Coronary artery (tissue), 2 donors: ENCODE data around the gene KLF12.

Experiments used
- DNase-seq: peaks from one replicate; pipeline ENCODE4 v3.0.0-alpha.2; 2017; ENCODE audit warnings: low spot score
- H3K27ac ChIP-seq, 2 donors: fragments of 200-600 bp; sonication (generic); one replicate each; pipeline ENCODE4 v1.5.1; 2016 to 2019
- H3K4me3 ChIP-seq: fragments of 200-600 bp; sonication (generic); 2 replicates; pipeline ENCODE4 v1.5.1; 2016; ENCODE audit warnings: mild to moderate bottlenecking, moderate library complexity
- TF ChIP-seq, protein P1 (sequence below): fragments of 200-600 bp; sonication (generic); IDR thresholded peaks from one replicate; pipeline ENCODE4 v1.5.1; 2019; ENCODE audit warnings: antibody characterized with exemption

Gene KLF12

DNA sequence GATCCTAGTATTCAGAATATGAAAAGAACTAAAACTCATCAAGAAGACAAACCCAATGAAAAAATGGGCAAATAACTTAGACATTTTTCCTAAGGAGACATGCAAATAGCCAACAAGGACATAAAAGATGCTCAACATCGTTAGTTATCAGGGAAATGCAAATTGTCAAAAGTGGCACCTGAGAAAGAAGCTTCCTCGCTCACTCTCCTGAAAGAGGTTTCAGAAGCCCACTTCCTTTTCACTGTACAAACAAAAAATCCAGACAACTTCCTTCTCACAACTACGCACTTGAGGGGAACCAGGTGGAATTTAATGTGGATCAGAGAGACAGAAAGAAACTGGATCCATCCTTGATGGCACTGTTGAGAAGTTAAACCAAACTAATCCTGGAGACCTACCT is 41.5 kb downstream of the KLF12 start:
- no peak for DNase-seq
- TF ChIP-seq, protein P1, sequence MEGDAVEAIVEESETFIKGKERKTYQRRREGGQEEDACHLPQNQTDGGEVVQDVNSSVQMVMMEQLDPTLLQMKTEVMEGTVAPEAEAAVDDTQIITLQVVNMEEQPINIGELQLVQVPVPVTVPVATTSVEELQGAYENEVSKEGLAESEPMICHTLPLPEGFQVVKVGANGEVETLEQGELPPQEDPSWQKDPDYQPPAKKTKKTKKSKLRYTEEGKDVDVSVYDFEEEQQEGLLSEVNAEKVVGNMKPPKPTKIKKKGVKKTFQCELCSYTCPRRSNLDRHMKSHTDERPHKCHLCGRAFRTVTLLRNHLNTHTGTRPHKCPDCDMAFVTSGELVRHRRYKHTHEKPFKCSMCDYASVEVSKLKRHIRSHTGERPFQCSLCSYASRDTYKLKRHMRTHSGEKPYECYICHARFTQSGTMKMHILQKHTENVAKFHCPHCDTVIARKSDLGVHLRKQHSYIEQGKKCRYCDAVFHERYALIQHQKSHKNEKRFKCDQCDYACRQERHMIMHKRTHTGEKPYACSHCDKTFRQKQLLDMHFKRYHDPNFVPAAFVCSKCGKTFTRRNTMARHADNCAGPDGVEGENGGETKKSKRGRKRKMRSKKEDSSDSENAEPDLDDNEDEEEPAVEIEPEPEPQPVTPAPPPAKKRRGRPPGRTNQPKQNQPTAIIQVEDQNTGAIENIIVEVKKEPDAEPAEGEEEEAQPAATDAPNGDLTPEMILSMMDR, result no peak
- Histone ChIP-seq H3K27ac (no peak overlapping the region), H3K4me3 (no peak overlapping the region)

DNA sequence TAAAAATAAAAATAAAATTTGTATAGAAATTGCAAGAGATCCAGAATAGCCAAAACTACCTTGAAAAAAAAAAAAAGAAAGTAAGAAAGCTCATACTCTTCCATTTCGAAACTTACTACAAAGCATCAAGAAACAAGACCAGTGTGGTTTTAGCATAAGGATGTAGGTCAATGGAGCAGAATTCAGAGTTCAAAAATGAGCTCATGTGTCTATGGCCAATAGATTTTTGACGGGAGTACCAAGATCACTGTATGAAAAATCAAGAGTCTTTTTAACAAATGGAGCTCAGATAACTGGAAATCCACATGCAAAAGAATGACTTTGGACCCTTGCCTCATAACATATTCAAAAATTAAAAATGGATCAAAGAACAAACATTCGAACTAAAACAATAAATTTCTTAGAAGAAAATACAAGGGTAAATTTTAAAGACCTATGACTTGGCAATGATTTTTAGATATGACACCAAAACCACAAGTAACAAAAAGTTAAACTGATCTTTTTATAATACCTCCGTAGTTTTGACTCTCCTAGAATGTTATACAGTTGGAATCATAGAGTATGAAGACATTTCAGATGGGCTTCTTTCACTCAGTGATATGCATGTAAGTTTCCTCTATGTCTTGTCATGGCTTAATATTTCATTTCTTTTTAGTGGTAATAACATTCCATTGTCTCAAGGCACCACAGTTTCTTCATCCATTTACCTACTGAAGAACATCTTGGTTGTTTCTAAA is 43.2 kb downstream of the KLF12 start:
- Histone ChIP-seq H3K4me3 (no peak overlapping the region), H3K27ac (no peak overlapping the region)
- no peak for DNase-seq
- TF ChIP-seq, protein P1, result no peak

DNA sequence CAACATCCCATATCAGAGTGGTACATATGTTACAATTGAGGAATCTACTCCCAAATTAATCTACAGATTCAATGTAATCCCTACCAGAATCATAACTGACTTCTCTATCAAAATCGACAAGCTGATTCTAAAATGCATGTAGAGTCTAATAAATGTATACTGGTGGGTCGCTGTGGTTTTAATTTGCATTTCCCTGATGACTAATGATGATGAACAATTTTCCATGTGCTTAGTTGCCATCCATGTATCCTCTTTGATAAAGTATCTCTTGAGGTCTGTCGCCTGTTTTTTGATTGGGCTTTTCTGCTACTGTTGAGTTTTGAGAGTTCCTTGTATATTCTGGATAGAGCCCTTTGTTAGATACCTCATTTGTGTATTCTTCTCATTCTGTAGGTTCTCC is 43.8 kb downstream of the KLF12 start:
- no peak overlapping the region for H3K4me3 ChIP-seq
- TF ChIP-seq, protein P1, result no peak
- no peak for DNase-seq
- no peak overlapping the region for H3K27ac ChIP-seq

DNA sequence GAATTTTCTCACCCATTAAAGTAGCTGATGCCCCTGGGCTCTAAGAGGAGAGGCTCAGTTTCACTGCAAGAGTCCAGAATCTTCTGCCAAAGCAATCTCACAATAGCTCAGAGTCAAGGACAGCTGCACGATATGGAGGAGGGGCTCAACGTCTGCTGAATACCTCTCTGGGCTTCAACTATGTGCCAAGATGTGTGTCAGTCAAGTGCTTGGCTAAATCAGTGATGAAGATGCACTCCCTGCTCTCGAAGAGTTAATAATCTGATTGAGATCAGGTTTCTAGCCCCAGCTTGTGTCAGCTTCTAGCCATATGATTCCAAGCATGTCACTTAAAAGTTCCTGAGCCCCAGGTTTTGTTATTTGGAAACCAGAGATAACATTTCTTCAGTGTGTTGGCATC is 46.8 kb downstream of the KLF12 start:
- DNase-seq, result no peak
- Histone ChIP-seq H3K27ac (no peak overlapping the region), H3K4me3 (no peak overlapping the region)
- TF ChIP-seq, protein P1, result no peak
